ENCODE data around the gene ZNF594.
"Not testable (repeated sequence)": the region's sequence is repeated elsewhere in the genome, so short reads cannot be mapped to it uniquely, and the experiment has no call there.

DNA sequence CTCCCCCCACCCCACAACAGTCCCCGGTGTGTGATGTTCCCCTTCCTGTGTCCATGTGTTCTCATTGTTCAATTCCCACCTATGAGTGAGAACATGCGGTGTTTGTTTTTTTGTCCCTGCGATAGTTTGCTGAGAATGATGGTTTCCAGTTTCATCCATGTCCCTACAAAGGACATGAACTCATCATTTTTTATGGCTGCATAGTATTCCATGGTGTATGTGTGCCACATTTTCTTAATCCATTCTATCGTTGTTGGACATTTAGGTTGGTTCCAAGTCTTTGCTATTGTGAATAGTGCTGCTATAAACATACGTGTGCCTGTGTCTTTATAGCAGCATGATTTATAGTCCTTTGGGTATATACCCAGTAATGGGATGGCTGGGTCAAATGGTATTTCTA is 25.9 kb upstream of the ZNF594 start:
- TF ChIP-seq EZH2 (IDR thresholded peaks at IDR 0.05); POLR2AphosphoS5 (IDR thresholded peaks at IDR 0.05; ENCODE audit: borderline replicate concordance, low read depth, low read length); FOXP2 (optimal IDR thresholded peaks at IDR 0.05; ENCODE audit: control extremely low read depth, extremely low read length, insufficient read depth): not testable (repeated sequence)
